ENCODE data around the gene STMP1.

DNA sequence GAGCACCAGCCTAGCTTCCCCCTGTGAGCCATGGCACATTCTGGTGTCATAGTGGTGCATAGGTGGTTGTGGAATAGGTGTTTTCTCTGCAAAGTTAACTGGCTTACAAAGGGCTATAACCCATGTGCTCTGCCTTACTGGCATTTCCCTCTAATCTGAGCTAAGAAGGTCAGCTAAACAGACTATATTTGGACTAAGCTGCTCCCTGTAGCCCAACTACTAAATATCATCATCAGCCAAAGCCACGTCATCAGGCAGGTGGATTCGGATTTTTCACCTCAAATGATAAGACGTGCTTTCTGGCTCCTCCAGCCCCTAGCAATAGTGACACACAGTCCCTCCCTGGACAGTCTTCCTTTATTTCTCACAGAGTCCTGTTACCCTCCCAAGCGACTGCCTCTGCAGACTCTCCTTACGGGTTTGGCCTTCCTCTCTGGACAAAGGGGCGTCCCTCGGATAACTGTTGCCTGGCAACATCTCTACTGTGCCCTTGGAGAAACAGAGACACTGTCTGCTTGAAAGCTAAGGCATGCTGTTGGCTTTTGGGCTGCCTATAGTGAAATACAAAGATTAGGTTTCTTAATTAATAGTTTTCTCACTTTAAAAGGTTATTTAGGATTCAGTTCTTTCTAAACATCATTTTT, 56.6 kb downstream of the STMP1 start:
- TF ChIP-seq, protein P1, sequence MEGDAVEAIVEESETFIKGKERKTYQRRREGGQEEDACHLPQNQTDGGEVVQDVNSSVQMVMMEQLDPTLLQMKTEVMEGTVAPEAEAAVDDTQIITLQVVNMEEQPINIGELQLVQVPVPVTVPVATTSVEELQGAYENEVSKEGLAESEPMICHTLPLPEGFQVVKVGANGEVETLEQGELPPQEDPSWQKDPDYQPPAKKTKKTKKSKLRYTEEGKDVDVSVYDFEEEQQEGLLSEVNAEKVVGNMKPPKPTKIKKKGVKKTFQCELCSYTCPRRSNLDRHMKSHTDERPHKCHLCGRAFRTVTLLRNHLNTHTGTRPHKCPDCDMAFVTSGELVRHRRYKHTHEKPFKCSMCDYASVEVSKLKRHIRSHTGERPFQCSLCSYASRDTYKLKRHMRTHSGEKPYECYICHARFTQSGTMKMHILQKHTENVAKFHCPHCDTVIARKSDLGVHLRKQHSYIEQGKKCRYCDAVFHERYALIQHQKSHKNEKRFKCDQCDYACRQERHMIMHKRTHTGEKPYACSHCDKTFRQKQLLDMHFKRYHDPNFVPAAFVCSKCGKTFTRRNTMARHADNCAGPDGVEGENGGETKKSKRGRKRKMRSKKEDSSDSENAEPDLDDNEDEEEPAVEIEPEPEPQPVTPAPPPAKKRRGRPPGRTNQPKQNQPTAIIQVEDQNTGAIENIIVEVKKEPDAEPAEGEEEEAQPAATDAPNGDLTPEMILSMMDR (IDR thresholded peaks at IDR 0.05): no peak
- TF ChIP-seq REST (IDR thresholded peaks at IDR 0.05; ENCODE audit: low read depth, low read length) (no peak), POLR2AphosphoS5 (IDR thresholded peaks at IDR 0.05; ENCODE audit: low read depth, low read length) (no peak), FOXM1 (IDR thresholded peaks at IDR 0.05; ENCODE audit: low read depth) (no peak), EZH2phosphoT487 (IDR thresholded peaks at IDR 0.05; ENCODE audit: borderline replicate concordance, low read depth) (no peak), MXI1 (IDR thresholded peaks at IDR 0.05; ENCODE audit: low read depth, low read length) (no peak), EP300 (IDR thresholded peaks at IDR 0.05; ENCODE audit: borderline replicate concordance in 1 of 2, low read depth in 1 of 2, low read length in 1 of 2) (no peak)
- TF ChIP-seq, protein P2, sequence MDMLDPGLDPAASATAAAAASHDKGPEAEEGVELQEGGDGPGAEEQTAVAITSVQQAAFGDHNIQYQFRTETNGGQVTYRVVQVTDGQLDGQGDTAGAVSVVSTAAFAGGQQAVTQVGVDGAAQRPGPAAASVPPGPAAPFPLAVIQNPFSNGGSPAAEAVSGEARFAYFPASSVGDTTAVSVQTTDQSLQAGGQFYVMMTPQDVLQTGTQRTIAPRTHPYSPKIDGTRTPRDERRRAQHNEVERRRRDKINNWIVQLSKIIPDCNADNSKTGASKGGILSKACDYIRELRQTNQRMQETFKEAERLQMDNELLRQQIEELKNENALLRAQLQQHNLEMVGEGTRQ (IDR thresholded peaks at IDR 0.05; ENCODE audit: borderline replicate concordance, low read depth, low read length): no peak
